IPS-15b (cell line): ENCODE results near the gene RBP5.
A peak's percentile ranks its signal among the peaks of the same experiment; 100 is the strongest.

ENCODE experiments used
- H3K27me3 ChIP-seq: one replicate; pipeline ENCODE4 v1.6.1; 2013; ENCODE audit warnings: low read length; ENCODE audit not compliant: control insufficient read depth, insufficient read depth
- H3K36me3 ChIP-seq: one replicate; pipeline ENCODE4 v1.6.1; 2013; ENCODE audit warnings: low read length; ENCODE audit not compliant: control insufficient read depth, insufficient read depth
- H3K4me1 ChIP-seq: one replicate; pipeline ENCODE4 v1.6.1; 2013; ENCODE audit warnings: mild to moderate bottlenecking, low read length; ENCODE audit not compliant: control insufficient read depth, insufficient read depth
- H3K4me3 ChIP-seq: one replicate; pipeline ENCODE4 v1.5.1; 2013; ENCODE audit warnings: low read depth, low read length
- H3K9ac ChIP-seq: one replicate; pipeline ENCODE4 v1.6.1; 2013; ENCODE audit warnings: low read depth, mild to moderate bottlenecking, low read length
- H3K9me3 ChIP-seq: one replicate; pipeline ENCODE4 v1.6.1; 2013; ENCODE audit warnings: mild to moderate bottlenecking, low read length; ENCODE audit not compliant: control insufficient read depth, insufficient read depth

RBP5 gene

GRCh38 chr12:7128681-7129286 is at the start of gene RBP5:
RBP5 (minus strand) TSS chr12:7128889; CDS start chr12:7128775, 114 bp downstream.
- peaks cover 13% of the 10 kb centered on the region for H3K4me1 ChIP-seq
- peaks cover 11% of the 10 kb centered on the region for H3K27me3 ChIP-seq
- H3K4me3 ChIP-seq: peak within 1 kb of the TSS; percentile 88
- peak within 1 kb of the TSS; percentile 47 for H3K9ac ChIP-seq
- H3K9me3 ChIP-seq: no peaks in the 10 kb centered on the region
- peaks cover 3% of the 10 kb centered on the region for H3K36me3 ChIP-seq

GRCh38 chr12:7178481-7178880 is 49.8 kb upstream of the RBP5 start:
- Histone ChIP-seq H3K36me3 (no peaks in the 10 kb centered on the region), H3K9me3 (no peaks in the 10 kb centered on the region), H3K4me1 (no peaks in the 10 kb centered on the region), H3K4me3 (no peak overlapping the region), H3K27me3 (no peaks in the 10 kb centered on the region), H3K9ac (no peak overlapping the region)

- H3K9me3 ChIP-seq: peaks cover 3% of the 10 kb centered on the region
- no peak overlapping the region for H3K9ac ChIP-seq
- no peaks in the 10 kb centered on the region for H3K36me3 ChIP-seq
- no peaks in the 10 kb centered on the region for H3K27me3 ChIP-seq
- H3K4me3 ChIP-seq: no peak overlapping the region
- H3K4me1 ChIP-seq: no peaks in the 10 kb centered on the region
Observed at GRCh38 chr12:7176595-7176994, 47.9 kb upstream of the RBP5 start.

- Histone ChIP-seq H3K9ac (no peak overlapping the region), H3K9me3 (peaks cover 5% of the 10 kb centered on the region), H3K4me1 (no peaks in the 10 kb centered on the region), H3K27me3 (no peaks in the 10 kb centered on the region), H3K36me3 (no peaks in the 10 kb centered on the region), H3K4me3 (no peak overlapping the region)
Observed at GRCh38 chr12:7175493-7175892, 46.8 kb upstream of the RBP5 start.

GRCh38 chr12:7171854-7172253 is 43.2 kb upstream of the RBP5 start:
- no peak overlapping the region for H3K9ac ChIP-seq
- no peaks in the 10 kb centered on the region for H3K4me1 ChIP-seq
- H3K4me3 ChIP-seq: no peak overlapping the region
- H3K36me3 ChIP-seq: no peaks in the 10 kb centered on the region
- no peaks in the 10 kb centered on the region for H3K27me3 ChIP-seq
- peaks cover 26% of the 10 kb centered on the region for H3K9me3 ChIP-seq

GRCh38 chr12:7169951-7170350 is 41.3 kb upstream of the RBP5 start:
- Histone ChIP-seq H3K36me3 (no peaks in the 10 kb centered on the region), H3K4me1 (no peaks in the 10 kb centered on the region), H3K4me3 (no peak overlapping the region), H3K9me3 (peaks cover 34% of the 10 kb centered on the region), H3K9ac (no peak overlapping the region), H3K27me3 (no peaks in the 10 kb centered on the region)

- Histone ChIP-seq H3K4me3 (peak overlapping the region; percentile 48), H3K36me3 (no peaks in the 10 kb centered on the region), H3K4me1 (no peaks in the 10 kb centered on the region), H3K27me3 (peaks cover 18% of the 10 kb centered on the region), H3K9ac (no peak overlapping the region), H3K9me3 (peaks cover 12% of the 10 kb centered on the region)
Observed at GRCh38 chr12:7162691-7163114, 34.0 kb upstream of the RBP5 start.

GRCh38 chr12:7161811-7162210 is 33.1 kb upstream of the RBP5 start:
- H3K27me3 ChIP-seq: peaks cover 18% of the 10 kb centered on the region
- H3K9me3 ChIP-seq: peaks cover 8% of the 10 kb centered on the region
- H3K4me3 ChIP-seq: no peak overlapping the region
- H3K36me3 ChIP-seq: no peaks in the 10 kb centered on the region
- H3K9ac ChIP-seq: no peak overlapping the region
- H3K4me1 ChIP-seq: no peaks in the 10 kb centered on the region

GRCh38 chr12:7161327-7161726 is 32.6 kb upstream of the RBP5 start:
- Histone ChIP-seq H3K36me3 (peaks cover 2% of the 10 kb centered on the region), H3K27me3 (peaks cover 18% of the 10 kb centered on the region), H3K9me3 (peaks cover 8% of the 10 kb centered on the region), H3K4me1 (no peaks in the 10 kb centered on the region), H3K4me3 (no peak overlapping the region), H3K9ac (no peak overlapping the region)

- Histone ChIP-seq H3K36me3 (peaks cover 8% of the 10 kb centered on the region), H3K4me3 (no peak overlapping the region), H3K9me3 (peaks cover 2% of the 10 kb centered on the region), H3K4me1 (no peaks in the 10 kb centered on the region), H3K9ac (no peak overlapping the region), H3K27me3 (peaks cover 18% of the 10 kb centered on the region)
Observed at GRCh38 chr12:7160183-7160582, 31.5 kb upstream of the RBP5 start.

- H3K9me3 ChIP-seq: no peaks in the 10 kb centered on the region
- H3K4me1 ChIP-seq: no peaks in the 10 kb centered on the region
- H3K4me3 ChIP-seq: no peak overlapping the region
- H3K9ac ChIP-seq: no peak overlapping the region
- peaks cover 18% of the 10 kb centered on the region for H3K27me3 ChIP-seq
- peaks cover 8% of the 10 kb centered on the region for H3K36me3 ChIP-seq
Observed at GRCh38 chr12:7158781-7159609, 30.3 kb upstream of the RBP5 start.

- H3K4me1 ChIP-seq: no peaks in the 10 kb centered on the region
- no peaks in the 10 kb centered on the region for H3K9me3 ChIP-seq
- peaks cover 8% of the 10 kb centered on the region for H3K36me3 ChIP-seq
- no peak overlapping the region for H3K4me3 ChIP-seq
- H3K9ac ChIP-seq: no peak overlapping the region
- peaks cover 5% of the 10 kb centered on the region for H3K27me3 ChIP-seq
Observed at GRCh38 chr12:7157391-7157790, 28.7 kb upstream of the RBP5 start.
